Measurements from ENCODE around the gene SKIC3.

SKIC3 gene

DNA sequence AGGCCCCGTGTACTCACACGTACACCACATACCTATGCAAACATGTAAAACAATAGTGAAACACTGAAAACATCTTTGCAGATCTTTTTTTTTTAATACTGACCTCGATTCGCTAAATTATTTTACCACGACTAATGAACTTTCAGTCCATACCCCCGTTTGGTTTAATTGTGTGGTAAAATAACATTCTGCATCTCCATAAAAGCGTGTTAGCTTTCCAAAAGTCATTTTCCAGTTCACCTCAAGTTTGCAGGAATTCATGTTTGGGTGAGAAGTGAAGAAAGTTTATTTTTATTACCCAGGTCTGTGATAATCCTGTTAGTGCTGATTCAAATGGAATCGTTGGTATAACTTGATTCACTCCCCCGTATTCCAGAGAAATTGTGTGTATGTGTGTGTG lies 776 bp upstream of the SKIC3 start:
- Mint-ChIP-seq H3K4me1 (ENCODE audit: low read depth) (peaks cover 42% of the 10 kb centered on the region), H3K27ac (peak overlapping the region; percentile 94), H3K36me3 (ENCODE audit: low read depth) (peaks cover 36% of the 10 kb centered on the region), H3K27me3 (no peaks in the 10 kb centered on the region), H3K4me3 (peak overlapping the region; percentile 88), H3K9me3 (no peaks in the 10 kb centered on the region)
- no peak for DNase-seq

- Mint-ChIP-seq H3K4me1 (ENCODE audit: low read depth) (peaks cover 47% of the 10 kb centered on the region), H3K27me3 (no peaks in the 10 kb centered on the region)
These were observed 488 bp downstream of the SKIC3 start for GRCh38 chr5:95554331-95554646.

DNA sequence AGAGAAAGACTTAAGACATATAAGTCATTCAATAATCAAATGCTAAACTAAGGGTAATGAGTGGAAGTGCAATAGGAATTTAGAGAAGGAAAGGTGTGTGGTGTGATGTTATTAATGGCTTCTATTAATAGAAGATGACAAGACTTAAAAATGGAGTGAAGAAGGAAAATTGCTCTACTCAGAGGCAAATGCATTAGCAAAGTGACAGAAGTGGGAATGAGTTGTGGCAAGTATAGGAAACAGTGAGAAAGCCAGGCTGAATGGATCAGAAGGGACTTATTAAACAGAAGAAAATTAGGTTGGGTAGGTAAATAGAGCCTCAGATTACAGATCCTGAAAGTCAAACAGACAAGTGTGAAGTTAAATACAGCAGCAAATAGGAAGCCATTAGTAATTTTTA lies 5.7 kb downstream of the SKIC3 start:
- H3K27me3 Mint-ChIP-seq, result no peaks in the 10 kb centered on the region
- no peak overlapping the region for H3K4me3 Mint-ChIP-seq
- H3K27ac Mint-ChIP-seq, result no peak overlapping the region
- peaks cover 40% of the 10 kb centered on the region for H3K36me3 Mint-ChIP-seq (ENCODE audit: low read depth)
- peaks cover 44% of the 10 kb centered on the region for H3K4me1 Mint-ChIP-seq (ENCODE audit: low read depth)
- no peaks in the 10 kb centered on the region for H3K9me3 Mint-ChIP-seq
- DNase-seq, result no peak

More at GRCh38 chr5:95554331-95554646, 488 bp downstream of the SKIC3 start:
- DNase-seq, result no peak
- H3K27ac Mint-ChIP-seq, result peak overlapping the region; percentile 94
- H3K36me3 Mint-ChIP-seq (ENCODE audit: low read depth), result peaks cover 42% of the 10 kb centered on the region
- H3K4me3 Mint-ChIP-seq, result peak overlapping the region; percentile 88
- no peaks in the 10 kb centered on the region for H3K9me3 Mint-ChIP-seq

DNA sequence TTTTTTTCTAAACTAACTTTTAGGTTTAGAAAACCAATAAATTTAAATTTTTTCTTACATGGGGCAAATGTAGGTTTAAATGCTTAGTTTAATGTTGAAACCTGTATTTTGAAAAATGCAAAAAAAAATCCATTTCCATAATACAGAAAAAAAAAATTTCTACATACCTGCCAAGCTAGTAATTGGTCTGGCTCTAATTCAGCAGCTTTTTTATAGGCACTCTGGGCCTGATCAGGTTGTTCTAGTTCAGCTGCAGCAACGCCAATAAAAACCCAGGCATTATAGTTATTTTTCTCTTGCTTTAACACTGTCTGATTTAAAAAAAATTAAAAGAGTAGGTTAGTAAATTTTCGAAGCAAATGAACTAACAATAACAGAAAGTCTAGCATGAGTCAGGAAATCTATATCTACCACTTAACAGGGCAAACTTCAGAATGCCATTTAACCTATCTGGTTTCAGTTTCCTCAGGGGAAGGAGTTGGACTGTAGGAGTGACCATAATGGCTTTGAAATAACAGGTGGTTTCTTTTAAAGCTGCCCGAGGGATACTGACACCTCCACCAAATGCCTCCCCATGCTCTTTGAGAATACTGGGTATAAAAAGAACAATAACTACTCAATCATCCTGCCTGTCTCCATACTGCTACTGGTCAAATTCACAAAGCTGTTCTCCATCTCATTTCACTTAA lies 11.6 kb downstream of the SKIC3 start:
- peaks cover 23% of the 10 kb centered on the region for H3K4me1 Mint-ChIP-seq (ENCODE audit: low read depth)
- H3K36me3 Mint-ChIP-seq (ENCODE audit: low read depth), result peaks cover 31% of the 10 kb centered on the region
- no peak overlapping the region for H3K4me3 Mint-ChIP-seq
- no peak for DNase-seq
- H3K27me3 Mint-ChIP-seq, result no peaks in the 10 kb centered on the region
- H3K27ac Mint-ChIP-seq, result peak overlapping the region; percentile 22
- H3K9me3 Mint-ChIP-seq, result no peaks in the 10 kb centered on the region

GRCh38 chr5:95537501-95537900 lies 17.3 kb downstream of the SKIC3 start:
- Mint-ChIP-seq H3K4me3 (no peak overlapping the region), H3K27ac (no peak overlapping the region), H3K36me3 (ENCODE audit: low read depth) (peaks cover 77% of the 10 kb centered on the region), H3K27me3 (no peaks in the 10 kb centered on the region), H3K4me1 (ENCODE audit: low read depth) (peaks cover 30% of the 10 kb centered on the region), H3K9me3 (no peaks in the 10 kb centered on the region)
- no peak for DNase-seq

DNA sequence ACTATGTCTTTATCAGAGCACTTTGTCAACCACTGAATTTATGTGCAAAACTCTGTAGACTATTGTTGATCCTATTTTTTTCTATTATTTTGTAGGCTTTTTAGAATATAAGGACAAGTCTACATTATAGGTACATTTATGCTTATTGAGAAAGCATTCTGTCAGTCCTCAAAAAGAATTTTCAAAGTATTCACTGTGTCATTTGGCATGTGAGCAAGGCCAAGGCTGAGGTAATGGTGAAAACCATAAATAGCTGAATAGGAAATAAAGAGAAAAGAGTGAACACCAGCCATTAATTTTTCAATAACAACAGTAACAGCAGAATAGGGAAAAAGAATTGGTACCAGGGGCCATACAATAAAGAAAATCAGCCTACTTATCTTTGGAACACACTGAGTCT lies 21.0 kb downstream of the SKIC3 start:
- Mint-ChIP-seq H3K27ac (peak overlapping the region; percentile 37), H3K9me3 (no peaks in the 10 kb centered on the region), H3K4me3 (no peak overlapping the region), H3K27me3 (no peaks in the 10 kb centered on the region), H3K4me1 (ENCODE audit: low read depth) (peaks cover 24% of the 10 kb centered on the region), H3K36me3 (ENCODE audit: low read depth) (peaks cover 86% of the 10 kb centered on the region)
- DNase-seq, result no peak

DNA sequence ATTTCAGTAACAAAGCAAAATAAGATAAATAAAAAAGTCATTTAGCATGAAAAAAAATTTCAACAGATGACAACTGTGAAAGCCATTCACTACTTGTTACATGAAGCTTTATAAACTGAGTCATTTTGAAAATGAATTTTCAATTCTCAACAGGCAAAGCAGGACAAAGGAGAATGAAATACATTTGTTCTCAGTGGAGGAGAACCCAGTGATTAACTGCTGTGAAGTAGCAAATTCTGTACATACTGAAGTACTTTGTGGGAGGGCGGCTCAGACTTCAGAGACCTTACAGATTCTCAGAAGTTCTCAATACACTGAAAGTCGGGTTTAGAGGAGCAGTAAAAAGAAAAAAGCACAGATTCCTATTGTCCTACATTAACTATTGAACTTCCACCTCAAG lies 21.7 kb downstream of the SKIC3 start:
- Mint-ChIP-seq H3K9me3 (no peaks in the 10 kb centered on the region), H3K27me3 (no peaks in the 10 kb centered on the region), H3K4me3 (no peak overlapping the region), H3K4me1 (ENCODE audit: low read depth) (peaks cover 25% of the 10 kb centered on the region), H3K36me3 (ENCODE audit: low read depth) (peaks cover 89% of the 10 kb centered on the region), H3K27ac (peak overlapping the region; percentile 37)
- no peak for DNase-seq

DNA sequence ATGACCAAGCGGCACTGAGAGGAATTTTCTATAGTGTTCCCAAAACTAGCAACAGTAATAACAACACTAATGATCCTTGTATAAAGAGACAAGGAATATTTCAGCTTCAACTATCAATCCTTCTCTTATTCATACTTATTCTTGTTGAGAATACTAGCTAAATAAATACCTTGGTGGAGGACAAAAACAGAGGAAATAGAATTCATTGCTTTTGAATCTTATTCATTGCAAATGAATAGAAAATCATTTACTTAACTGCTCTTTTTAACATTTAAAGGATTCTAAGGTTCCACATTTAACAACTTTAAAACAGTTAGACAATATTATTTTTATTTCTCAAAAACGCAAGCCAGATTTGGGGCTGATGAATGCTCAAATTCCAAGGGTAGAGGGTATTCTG lies 22.4 kb downstream of the SKIC3 start:
- Mint-ChIP-seq H3K9me3 (no peaks in the 10 kb centered on the region), H3K4me3 (no peak overlapping the region), H3K27ac (no peak overlapping the region), H3K27me3 (no peaks in the 10 kb centered on the region), H3K4me1 (ENCODE audit: low read depth) (peaks cover 25% of the 10 kb centered on the region), H3K36me3 (ENCODE audit: low read depth) (peaks cover 92% of the 10 kb centered on the region)
- DNase-seq, result no peak

GRCh38 chr5:95531491-95531890 lies 23.3 kb downstream of the SKIC3 start:
- H3K4me3 Mint-ChIP-seq, result no peak overlapping the region
- no peaks in the 10 kb centered on the region for H3K27me3 Mint-ChIP-seq
- peaks cover 92% of the 10 kb centered on the region for H3K36me3 Mint-ChIP-seq (ENCODE audit: low read depth)
- DNase-seq, result no peak
- no peaks in the 10 kb centered on the region for H3K9me3 Mint-ChIP-seq
- peaks cover 25% of the 10 kb centered on the region for H3K4me1 Mint-ChIP-seq (ENCODE audit: low read depth)
- no peak overlapping the region for H3K27ac Mint-ChIP-seq

- no peak for DNase-seq
- Mint-ChIP-seq H3K4me3 (no peak overlapping the region), H3K9me3 (no peaks in the 10 kb centered on the region), H3K27me3 (no peaks in the 10 kb centered on the region), H3K36me3 (ENCODE audit: low read depth) (peaks cover 92% of the 10 kb centered on the region), H3K4me1 (ENCODE audit: low read depth) (peaks cover 25% of the 10 kb centered on the region), H3K27ac (no peak overlapping the region)
These were observed 24.4 kb downstream of the SKIC3 start for GRCh38 chr5:95530416-95530815.

- H3K36me3 Mint-ChIP-seq (ENCODE audit: low read depth), result peaks cover 91% of the 10 kb centered on the region
- no peak overlapping the region for H3K4me3 Mint-ChIP-seq
- no peak overlapping the region for H3K27ac Mint-ChIP-seq
- no peaks in the 10 kb centered on the region for H3K27me3 Mint-ChIP-seq
- DNase-seq, result no peak
- H3K4me1 Mint-ChIP-seq (ENCODE audit: low read depth), result peaks cover 12% of the 10 kb centered on the region
- no peaks in the 10 kb centered on the region for H3K9me3 Mint-ChIP-seq
These were observed 26.2 kb downstream of the SKIC3 start for GRCh38 chr5:95528565-95528964.

DNA sequence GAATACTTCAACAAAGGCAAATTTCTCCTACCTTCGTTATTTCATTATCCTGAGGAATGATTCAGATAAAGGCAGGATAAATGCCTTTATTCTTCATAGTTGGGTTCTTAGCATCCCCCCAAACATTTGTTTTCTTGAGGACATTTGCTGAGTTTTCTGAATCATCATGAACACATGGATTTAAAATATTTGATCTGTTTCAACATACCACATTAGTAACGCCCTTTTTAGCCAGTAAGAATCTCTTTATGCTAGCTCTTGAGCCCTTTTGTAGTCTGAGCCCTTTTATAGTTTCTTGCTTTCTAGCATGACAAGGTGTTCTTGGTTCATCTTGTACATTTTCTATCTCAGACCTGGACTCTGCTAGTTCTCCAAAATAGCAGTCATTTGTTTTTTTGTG lies 27.9 kb downstream of the SKIC3 start:
- DNase-seq, result no peak
- H3K27me3 Mint-ChIP-seq, result no peaks in the 10 kb centered on the region
- H3K4me3 Mint-ChIP-seq, result no peak overlapping the region
- H3K27ac Mint-ChIP-seq, result no peak overlapping the region
- peaks cover 87% of the 10 kb centered on the region for H3K36me3 Mint-ChIP-seq (ENCODE audit: low read depth)
- H3K9me3 Mint-ChIP-seq, result no peaks in the 10 kb centered on the region
- H3K4me1 Mint-ChIP-seq (ENCODE audit: low read depth), result peaks cover 6% of the 10 kb centered on the region

DNA sequence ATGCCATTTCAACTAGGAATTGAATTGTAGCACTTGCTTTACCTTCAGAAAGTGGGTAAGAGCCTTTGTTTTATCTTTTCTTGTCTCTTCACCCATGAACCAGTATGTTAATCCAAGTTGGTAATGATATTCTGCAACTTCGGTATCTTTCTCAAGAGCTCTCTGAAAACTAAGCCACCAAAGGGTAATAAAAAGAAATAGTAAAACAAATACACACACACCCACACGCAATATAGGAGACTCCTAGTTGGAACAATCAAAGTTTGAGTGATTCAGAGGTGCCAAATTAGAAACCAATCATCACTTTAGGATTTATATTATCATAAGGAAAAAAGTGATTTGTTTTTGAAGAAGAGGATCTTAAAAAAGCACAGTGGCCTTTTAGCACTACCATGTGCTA lies 30.4 kb downstream of the SKIC3 start:
- peaks cover 88% of the 10 kb centered on the region for H3K36me3 Mint-ChIP-seq (ENCODE audit: low read depth)
- H3K27me3 Mint-ChIP-seq, result no peaks in the 10 kb centered on the region
- peaks cover 5% of the 10 kb centered on the region for H3K4me1 Mint-ChIP-seq (ENCODE audit: low read depth)
- H3K4me3 Mint-ChIP-seq, result no peak overlapping the region
- DNase-seq, result no peak
- H3K27ac Mint-ChIP-seq, result no peak overlapping the region
- no peaks in the 10 kb centered on the region for H3K9me3 Mint-ChIP-seq

GRCh38 chr5:95520206-95520605 lies 34.6 kb downstream of the SKIC3 start:
- H3K36me3 Mint-ChIP-seq (ENCODE audit: low read depth), result peaks cover 85% of the 10 kb centered on the region
- H3K27me3 Mint-ChIP-seq, result no peaks in the 10 kb centered on the region
- H3K4me1 Mint-ChIP-seq (ENCODE audit: low read depth), result no peaks in the 10 kb centered on the region
- no peak overlapping the region for H3K27ac Mint-ChIP-seq
- no peak overlapping the region for H3K4me3 Mint-ChIP-seq
- H3K9me3 Mint-ChIP-seq, result no peaks in the 10 kb centered on the region
- DNase-seq, result no peak

GRCh38 chr5:95519681-95520080 lies 35.1 kb downstream of the SKIC3 start:
- no peaks in the 10 kb centered on the region for H3K27me3 Mint-ChIP-seq
- H3K4me1 Mint-ChIP-seq (ENCODE audit: low read depth), result no peaks in the 10 kb centered on the region
- no peak overlapping the region for H3K27ac Mint-ChIP-seq
- H3K4me3 Mint-ChIP-seq, result no peak overlapping the region
- no peak for DNase-seq
- H3K36me3 Mint-ChIP-seq (ENCODE audit: low read depth), result peaks cover 85% of the 10 kb centered on the region
- H3K9me3 Mint-ChIP-seq, result no peaks in the 10 kb centered on the region

- no peaks in the 10 kb centered on the region for H3K9me3 Mint-ChIP-seq
- H3K4me3 Mint-ChIP-seq, result no peak overlapping the region
- no peak overlapping the region for H3K27ac Mint-ChIP-seq
- no peaks in the 10 kb centered on the region for H3K4me1 Mint-ChIP-seq (ENCODE audit: low read depth)
- H3K27me3 Mint-ChIP-seq, result no peaks in the 10 kb centered on the region
- peaks cover 86% of the 10 kb centered on the region for H3K36me3 Mint-ChIP-seq (ENCODE audit: low read depth)
- DNase-seq, result no peak
These were observed 35.6 kb downstream of the SKIC3 start for GRCh38 chr5:95519151-95519550.
